DMS114 treated with DMSO at 0.1 percent for 48 hours (cell line): ENCODE measurements around the gene LILRB3.
"Not testable (repeated sequence)": the region's sequence is repeated elsewhere in the genome, so short reads cannot be mapped to it uniquely, and the experiment has no call there.

Source experiments
- DNase-seq: peaks from one replicate; lab custom pipeline; 2025; ENCODE audit not compliant: unreplicated experiment; lab: John Stamatoyannopoulos, UW

Gene LILRB3

GRCh38 chr19:54191011-54191810 is 31.6 kb downstream of the LILRB3 start, which contains the start of gene TSEN34:
Gene TSEN34 (plus strand): TSS chr19:54191308. CDS start chr19:54191365, 57 bp downstream.
- peak; percentile 76 for DNase-seq

- peak; percentile 98 for DNase-seq
These were observed 32.2 kb downstream of the LILRB3 start for GRCh38 chr19:54190503-54191010.

- peak; percentile 100 for DNase-seq
These were observed 32.9 kb downstream of the LILRB3 start for GRCh38 chr19:54189735-54190502.

DNA sequence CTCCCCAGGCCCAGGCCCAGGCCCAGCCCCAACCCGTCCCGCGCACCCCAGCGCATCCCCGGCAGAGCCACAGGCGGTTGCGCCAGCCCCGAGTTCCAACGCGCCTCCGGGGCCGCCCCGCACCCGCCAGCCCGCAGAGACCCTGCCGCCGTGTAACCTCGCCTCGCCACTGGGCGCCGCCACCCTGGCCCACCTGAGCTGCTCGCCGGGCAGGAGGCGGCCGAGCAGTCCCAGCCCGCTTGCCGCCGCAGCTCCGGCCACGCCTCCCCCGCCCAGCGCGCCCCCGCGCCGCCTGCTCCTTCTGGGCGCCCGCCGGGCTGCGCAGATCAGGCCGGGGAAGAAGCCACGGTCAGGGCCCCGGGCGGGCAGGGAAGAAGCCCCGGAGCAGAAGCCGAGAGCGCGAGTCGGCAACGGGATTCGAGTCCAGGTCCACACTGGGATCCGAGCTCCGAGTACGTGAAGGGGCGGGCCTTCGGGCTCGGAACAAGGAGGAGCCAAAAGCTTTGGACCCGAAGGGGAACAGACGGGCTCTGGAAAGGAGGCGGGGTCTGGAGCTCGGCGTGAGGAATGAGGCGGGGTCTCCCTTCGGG is 33.6 kb downstream of the LILRB3 start, which contains the start of gene MBOAT7:
TSS of gene MBOAT7 (minus strand) at position 436 of the 590 bp plus-strand sequence. CDS start 1,072 bp downstream, outside the sequence.
- DNase-seq, result no peak

DNA sequence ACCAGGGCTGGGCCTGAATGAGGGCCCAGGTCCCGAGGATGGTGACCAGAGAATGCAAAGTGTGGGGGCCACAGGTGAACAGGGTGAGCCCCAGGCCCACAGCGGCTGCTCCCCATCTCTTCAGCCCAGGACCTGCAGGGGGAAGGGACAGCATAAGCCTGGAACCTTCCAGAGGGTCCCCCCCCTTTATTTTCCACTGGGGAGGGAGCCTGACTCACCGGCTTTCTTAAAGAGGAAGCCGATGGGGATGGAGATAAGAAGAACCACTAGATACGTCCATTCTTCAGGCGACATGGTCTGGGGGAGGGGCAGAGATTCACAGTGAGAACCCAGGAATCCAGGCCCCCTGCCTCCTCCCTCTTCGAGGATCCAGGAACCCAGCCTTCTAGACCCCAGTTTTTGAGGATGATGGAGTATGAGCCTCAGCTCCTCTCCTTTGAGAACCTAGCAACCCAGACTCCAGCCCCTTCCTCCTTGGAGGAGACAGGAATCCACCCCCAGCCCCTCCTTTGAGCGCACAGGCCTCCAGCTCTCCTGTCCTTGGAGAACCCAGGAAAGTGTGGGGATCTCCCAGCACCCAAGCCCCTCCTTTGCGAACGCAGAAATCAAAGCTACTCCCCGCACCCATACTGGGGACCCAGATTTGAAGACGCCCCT is 34.5 kb downstream of the LILRB3 start:
- no peak for DNase-seq

- no peak for DNase-seq
These were observed 35.8 kb downstream of the LILRB3 start for GRCh38 chr19:54186934-54187381.

DNA sequence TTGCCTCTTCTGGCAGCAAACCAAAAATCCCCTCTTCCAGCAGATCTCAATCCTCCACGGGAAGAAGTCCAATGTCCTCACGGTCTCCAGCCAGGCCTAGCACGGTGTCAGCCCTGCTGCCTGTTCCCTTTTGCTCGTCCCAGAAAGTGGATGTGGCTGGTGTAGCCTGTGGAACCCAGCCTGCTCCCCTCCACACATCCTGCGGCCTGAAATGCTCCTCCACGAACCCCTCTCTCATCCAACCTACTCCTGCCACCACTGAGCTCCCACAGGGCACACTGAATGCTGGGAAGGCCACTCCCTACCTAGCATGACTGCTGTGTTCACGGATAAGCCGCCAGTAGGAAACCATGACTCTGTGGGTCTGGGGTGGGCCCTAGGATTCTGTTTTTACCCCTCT is 36.5 kb downstream of the LILRB3 start:
- no peak for DNase-seq

DNA sequence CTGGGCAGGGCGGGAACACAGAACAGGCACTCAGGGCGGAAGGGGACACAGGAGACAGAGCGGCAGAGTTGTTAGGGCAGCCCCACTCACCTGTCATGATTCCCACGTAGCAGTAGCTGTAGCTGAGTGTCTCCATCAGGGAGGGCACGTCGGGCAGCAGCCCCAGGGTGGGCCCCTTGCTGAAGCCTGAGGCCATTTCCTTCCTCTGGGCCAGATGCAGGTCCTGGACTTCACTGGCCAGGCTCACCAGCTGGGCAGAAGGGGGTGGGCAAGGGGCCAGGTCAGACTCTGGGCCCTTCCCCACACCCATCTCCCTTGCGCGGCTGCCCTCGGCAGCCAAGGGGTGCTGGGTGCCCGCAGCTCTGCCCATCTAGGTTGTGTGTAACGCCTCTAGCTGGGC is 39.4 kb downstream of the LILRB3 start:
- DNase-seq, result no peak

GRCh38 chr19:54181894-54182293 is 40.9 kb downstream of the LILRB3 start:
- not testable (repeated sequence) for DNase-seq

DNA sequence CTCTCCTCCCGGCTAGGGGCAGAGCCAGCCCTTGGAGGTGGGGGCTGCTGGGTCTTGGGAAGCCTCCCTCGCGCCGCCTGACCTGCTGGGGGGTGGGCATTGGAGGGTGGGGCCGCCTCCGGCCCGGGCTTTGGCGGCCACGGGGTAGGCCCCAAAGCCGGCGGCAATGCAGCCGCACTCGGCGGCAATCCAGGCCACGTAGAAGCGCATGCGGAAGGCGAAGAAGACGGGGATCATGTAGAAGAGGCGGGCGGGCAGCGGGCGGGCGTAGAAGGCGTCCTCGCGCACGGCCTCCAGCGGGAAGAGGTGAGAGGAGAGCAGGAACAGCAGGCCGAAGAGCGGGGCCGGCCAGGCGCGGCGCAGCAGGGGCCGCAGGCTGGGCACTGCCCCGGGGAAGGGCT is 42.1 kb downstream of the LILRB3 start:
- no peak for DNase-seq

GRCh38 chr19:54179921-54180461 is 42.8 kb downstream of the LILRB3 start:
- DNase-seq, result peak; percentile 68

DNA sequence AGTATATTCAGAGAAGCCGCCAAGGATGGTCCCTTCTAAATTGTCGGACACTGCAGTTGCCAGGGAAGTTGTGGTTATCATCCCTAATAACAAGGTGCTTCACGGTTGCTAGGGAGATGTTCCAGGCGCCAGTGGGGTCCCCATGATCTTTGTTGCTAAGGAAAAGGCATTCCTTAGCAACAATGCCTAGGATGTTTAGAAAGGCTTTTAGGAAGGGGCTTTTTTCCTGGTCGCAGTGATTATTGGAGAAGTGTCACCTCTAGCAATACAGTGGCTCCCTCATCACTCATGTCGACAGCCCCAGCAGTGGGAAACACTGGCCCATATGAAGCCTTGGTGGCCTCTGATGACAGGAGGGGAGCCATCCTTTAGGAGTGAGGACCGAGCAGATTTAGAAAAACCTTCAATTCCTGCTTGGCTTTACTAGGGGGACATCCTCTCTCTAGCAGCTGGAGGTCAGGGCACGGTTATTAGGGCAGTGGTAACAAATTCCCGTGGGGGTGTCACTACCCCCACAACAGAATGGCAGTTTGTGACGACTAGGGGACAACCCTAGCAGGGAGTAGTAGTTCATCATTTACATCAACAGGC is 43.5 kb downstream of the LILRB3 start:
- DNase-seq, result no peak

GRCh38 chr19:54178581-54179261 is 44.1 kb downstream of the LILRB3 start:
- no peak for DNase-seq

DNA sequence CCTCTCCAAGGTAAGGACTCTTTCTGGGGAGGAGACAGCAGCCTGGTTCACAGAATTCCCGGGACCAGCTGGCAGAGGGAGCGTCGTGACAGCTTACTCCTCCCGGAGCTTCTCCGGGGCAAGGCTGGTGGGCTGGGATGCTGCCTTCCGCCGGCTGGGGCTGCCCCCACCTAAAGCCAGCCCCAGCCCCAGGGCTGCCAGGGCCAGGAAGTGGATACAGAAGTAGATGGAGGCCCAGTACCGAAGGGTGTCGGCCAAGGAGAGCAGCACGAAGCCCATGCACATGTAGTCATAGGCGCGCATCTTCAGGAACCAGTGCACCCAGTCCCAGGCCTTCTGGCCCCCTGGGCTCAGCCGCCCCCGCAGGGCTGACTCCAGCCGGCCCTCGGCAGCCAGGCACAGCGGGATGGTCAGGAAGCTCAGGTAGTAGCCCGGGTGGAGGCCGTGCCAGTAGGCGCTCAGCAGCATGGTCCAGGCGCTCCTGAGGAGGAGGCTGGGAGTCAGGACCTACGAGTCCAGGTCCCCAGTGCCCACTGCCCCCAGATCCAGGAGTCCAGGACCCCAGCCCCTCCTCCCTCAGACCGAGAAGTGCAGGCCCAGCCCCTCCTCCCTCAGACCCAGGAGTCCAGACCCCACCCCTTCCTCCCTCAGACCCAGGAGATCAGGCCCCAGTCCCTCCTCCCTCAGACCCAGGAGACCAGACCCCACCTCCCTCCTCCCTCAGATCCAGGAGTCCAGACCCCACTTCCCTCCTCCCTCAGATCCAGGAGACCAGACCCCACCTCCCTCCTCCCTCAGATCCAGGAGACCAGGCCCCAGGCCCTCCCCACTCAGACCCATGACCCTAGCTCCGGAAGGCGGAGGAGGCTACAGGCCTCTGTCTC is 48.6 kb downstream of the LILRB3 start:
- no peak for DNase-seq

- DNase-seq, result no peak
These were observed 49.5 kb downstream of the LILRB3 start for GRCh38 chr19:54173359-54173699.

GRCh38 chr19:54172471-54173358 is 50.1 kb downstream of the LILRB3 start, which contains the start of gene TMC4:
Gene TMC4 (minus strand): TSS chr19:54173160. CDS start chr19:54173117, 43 bp downstream.
- no peak for DNase-seq

- DNase-seq, result not testable (repeated sequence)
These were observed 50.9 kb downstream of the LILRB3 start for GRCh38 chr19:54171736-54172431.
